CD4-positive, alpha-beta memory T cell (primary cell): ENCODE results near the gene RAPGEF3. TPM values are rescaled to one million over a fixed set of nuclear protein-coding genes. Genes with fewer than 3 reads are reported as not detected.
A peak's percentile ranks its signal among the peaks of the same experiment; 100 is the strongest.

Source experiments
- CTCF ChIA-PET: fragments of 350-600 bp; sonication (Branson Sonifier 250); formaldehyde crosslinking; loops from one replicate; lab custom pipeline; 2021; ENCODE audit warnings: inconsistent platforms; ENCODE audit not compliant: partially characterized antibody; lab: Charles Lee
- POLR2A ChIA-PET: fragments of 350-600 bp; sonication (Branson Sonifier 250); formaldehyde crosslinking; loops from one replicate; lab custom pipeline; 2021; ENCODE audit not compliant: partially characterized antibody; lab: Charles Lee
- DNase-seq, 5 donors: peaks; one replicate each; pipeline versions ENCODE4 v3.0.0 to v3.0.0-alpha.2; 2020 to 2022; ENCODE audit warnings: mixed read lengths in 1 of 5
- H3K27ac ChIP-seq: one replicate; pipeline ENCODE4 v1.7.0; 2013; ENCODE audit warnings: low read depth, low read length
- H3K27me3 ChIP-seq: 2 replicates; pipeline ENCODE4 v1.7.0; 2013; ENCODE audit warnings: mild to moderate bottlenecking, low read length, moderate library complexity; ENCODE audit not compliant: insufficient read depth
- H3K36me3 ChIP-seq: 2 replicates; pipeline ENCODE4 v1.7.0; 2013; ENCODE audit warnings: mild to moderate bottlenecking, low read length, moderate library complexity; ENCODE audit not compliant: insufficient read depth
- H3K4me1 ChIP-seq: 2 replicates; pipeline ENCODE4 v1.7.0; 2013; ENCODE audit warnings: mild to moderate bottlenecking, low read length, moderate library complexity; ENCODE audit not compliant: insufficient read depth
- H3K4me3 ChIP-seq, 2 donors: one replicate each; pipeline ENCODE4 v1.7.0; 2013; ENCODE audit warnings: low read length in 2 of 2, mild to moderate bottlenecking in 1 of 2
- H3K9me3 ChIP-seq, 2 donors: one replicate each; pipeline ENCODE4 v1.7.0; 2013; ENCODE audit warnings: low read length in 2 of 2, control low read depth in 1 of 2; ENCODE audit not compliant: control insufficient read depth in 1 of 2
- H3K27ac Mint-ChIP-seq, 7 donors: one replicate each; pipeline ENCODE4 v1.8.0; 2020 to 2021; ENCODE audit warnings: mixed read lengths in 7 of 7, mild to moderate bottlenecking in 6 of 7, inconsistent platforms in 3 of 7, moderate library complexity in 3 of 7
- H3K27me3 Mint-ChIP-seq, 2 donors: one replicate each; pipeline ENCODE4 v1.8.0; 2020 to 2021; ENCODE audit warnings: mixed read lengths in 2 of 2
- H3K36me3 Mint-ChIP-seq, 2 donors: one replicate each; pipeline ENCODE4 v1.8.0; 2020 to 2021; ENCODE audit warnings: mixed read lengths in 2 of 2, inconsistent platforms in 1 of 2, mild to moderate bottlenecking in 1 of 2
- H3K4me1 Mint-ChIP-seq, 4 donors: one replicate each; pipeline ENCODE4 v1.8.0; 2020 to 2021; ENCODE audit warnings: mixed read lengths in 4 of 4, mild to moderate bottlenecking in 1 of 4
- H3K4me3 Mint-ChIP-seq, 8 donors: one replicate each; pipeline ENCODE4 v1.8.0; 2020 to 2021; ENCODE audit warnings: mixed read lengths in 8 of 8, mild to moderate bottlenecking in 7 of 8, moderate library complexity in 6 of 8, inconsistent platforms in 3 of 8
- H3K9me3 Mint-ChIP-seq, 8 donors: one replicate each; pipeline ENCODE4 v1.8.0; 2020 to 2021; ENCODE audit warnings: mixed read lengths in 8 of 8, mild to moderate bottlenecking in 5 of 8, inconsistent platforms in 3 of 8, moderate library complexity in 1 of 8
- intact Hi-C: fragments of 100-400 bp; cut with micrococcal nuclease; formaldehyde crosslinking; loops from one replicate; pipeline ENCODE4 v1.15.1; 2023
- polyA plus RNA-seq, 2 donors: library from polyadenylated mRNA; unstranded; fragments of 300-500 nt; fragmentation: Illumina TruSeq; gene quantifications; one replicate each; pipeline ENCODE4 v1.2.3, GENCODE V29; 2021
- total RNA-seq, 2 experiments: library from RNA; stranded (reverse); gene quantifications; one replicate each; pipeline ENCODE4 v1.2.3, GENCODE V29; 2021

Gene RAPGEF3
- total and polyA plus RNA-seq, 4 experiments from 2014 or later = 0.14 to 0.39 (median 0.15) TPM; not detected in 1

DNA sequence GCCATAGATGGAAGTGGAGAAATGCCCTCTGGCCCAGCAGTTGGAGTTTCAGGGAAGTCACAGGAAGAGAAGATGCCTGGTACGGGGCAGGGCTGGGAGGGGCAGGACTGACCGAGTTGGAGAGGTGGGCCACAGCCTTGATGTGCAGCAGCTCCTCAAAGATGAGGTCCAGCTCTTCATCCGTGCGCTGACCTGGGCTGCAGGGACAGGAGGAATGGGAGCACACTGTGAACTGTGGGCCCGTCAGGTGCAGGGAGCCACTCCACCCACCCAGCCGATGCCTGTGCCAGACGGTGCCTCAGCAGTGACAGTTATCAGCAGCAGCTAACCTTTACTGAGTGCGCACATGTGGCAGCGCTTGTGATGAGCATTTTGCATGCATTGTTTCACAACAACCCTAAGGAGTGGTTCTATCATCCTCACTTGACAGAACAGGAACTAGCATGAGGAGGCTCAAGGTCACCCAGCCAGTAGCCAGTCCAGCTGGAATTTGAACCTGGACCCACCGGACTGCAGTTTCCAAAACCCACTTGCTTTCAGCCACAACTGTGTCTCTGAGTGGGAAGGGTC lies 8.4 kb downstream of the RAPGEF3 start:
- H3K27ac ChIP-seq = no peak overlapping the region
- DNase-seq = no peak
- ChIA-PET CTCF (interaction anchor here (0.8 to 1.3 kb wide), 3 partner anchors 8 to 17 kb away, joined by 3 read pairs; no protein-coding TSS in a partner anchor), POLR2A (no interaction called here)
- Mint-ChIP-seq H3K4me1 (peaks cover 5 to 7% (median 7%) of the 10 kb centered on the region in 4 donors), H3K27me3 (peaks cover 0 to 3% of the 10 kb centered on the region in 2 donors), H3K4me3 (no peak overlapping the region), H3K9me3 (no peaks in the 10 kb centered on the region), H3K27ac (peak overlapping the region in 1 of 7 donors; percentile 63), H3K36me3 (no peaks in the 10 kb centered on the region)
- H3K4me1 ChIP-seq = peaks cover 11% of the 10 kb centered on the region
- H3K4me3 ChIP-seq = no peak overlapping the region
- H3K9me3 ChIP-seq = no peaks in the 10 kb centered on the region
- no peaks in the 10 kb centered on the region for H3K36me3 ChIP-seq
- intact Hi-C loops = no loop called here
- H3K27me3 ChIP-seq = no peaks in the 10 kb centered on the region

DNA sequence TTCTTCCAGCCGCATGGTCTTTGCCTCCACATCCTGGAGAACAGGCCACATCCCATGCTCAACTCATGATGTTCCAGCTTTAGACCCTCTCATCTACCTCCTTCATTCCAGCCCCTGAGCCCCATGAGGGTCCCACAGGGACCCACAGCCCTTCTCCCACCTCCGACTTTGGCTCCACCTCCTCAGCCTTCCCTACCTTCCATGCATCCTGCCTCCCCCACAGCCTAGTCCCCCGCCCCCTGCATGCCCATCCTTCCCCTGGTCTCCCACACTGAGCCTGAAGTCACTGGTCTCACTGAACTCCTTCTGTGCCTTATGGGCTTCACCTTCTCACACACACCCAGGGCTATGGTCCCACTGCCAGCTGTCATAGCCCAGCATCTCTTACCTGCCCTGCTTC lies 9.8 kb downstream of the RAPGEF3 start:
- Mint-ChIP-seq H3K27ac (no peak overlapping the region), H3K9me3 (no peaks in the 10 kb centered on the region), H3K4me1 (peaks cover under 1 to 10% (median 2%) of the 10 kb centered on the region in 4 donors), H3K36me3 (no peaks in the 10 kb centered on the region), H3K4me3 (no peak overlapping the region), H3K27me3 (peaks cover 0 to 5% of the 10 kb centered on the region in 2 donors)
- intact Hi-C loops = no loop called here
- no peaks in the 10 kb centered on the region for H3K9me3 ChIP-seq
- H3K4me1 ChIP-seq = no peaks in the 10 kb centered on the region
- ChIA-PET CTCF (interaction anchor here (2.3 to 13.8 kb wide), 3 partner anchors 9 to 89 kb away, joined by 8 to 671 read pairs (median 270); partner anchors contain the start of genes RAPGEF3 and SLC48A1), POLR2A (no interaction called here)
- no peak for DNase-seq
- no peak overlapping the region for H3K4me3 ChIP-seq
- no peaks in the 10 kb centered on the region for H3K36me3 ChIP-seq
- no peaks in the 10 kb centered on the region for H3K27me3 ChIP-seq
- H3K27ac ChIP-seq = no peak overlapping the region

DNA sequence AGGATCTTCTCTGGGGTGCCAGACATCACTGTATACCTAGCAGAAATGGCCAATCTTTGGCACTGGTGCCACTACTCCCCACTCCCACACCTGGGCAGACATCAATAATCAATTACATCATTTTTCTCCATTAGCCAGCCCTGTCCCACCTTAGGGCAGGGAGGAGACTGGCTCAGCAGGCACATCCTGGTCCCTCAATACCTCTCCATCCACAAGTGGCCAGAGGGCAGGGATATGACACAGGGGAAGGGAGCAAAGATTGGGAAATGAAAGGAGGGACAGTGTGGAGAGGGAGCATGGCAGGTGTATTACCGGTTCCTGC lies 10.2 kb downstream of the RAPGEF3 start:
- Histone ChIP-seq H3K27ac (no peak overlapping the region), H3K9me3 (no peaks in the 10 kb centered on the region), H3K4me1 (no peaks in the 10 kb centered on the region), H3K36me3 (no peaks in the 10 kb centered on the region), H3K27me3 (no peaks in the 10 kb centered on the region), H3K4me3 (no peak overlapping the region)
- ChIA-PET POLR2A (no interaction called here), CTCF (interaction anchor here (2.3 to 13.8 kb wide), 3 partner anchors 10 to 90 kb away, joined by 8 to 671 read pairs (median 270); partner anchors contain the start of genes RAPGEF3 and SLC48A1)
- no peak overlapping the region for H3K4me3 Mint-ChIP-seq
- intact Hi-C loops = no loop called here
- no peaks in the 10 kb centered on the region for H3K9me3 Mint-ChIP-seq
- H3K4me1 Mint-ChIP-seq = peaks cover 4 to 13% (median 6%) of the 10 kb centered on the region in 4 donors
- H3K36me3 Mint-ChIP-seq = no peaks in the 10 kb centered on the region
- H3K27me3 Mint-ChIP-seq = peaks cover 0 to 5% of the 10 kb centered on the region in 2 donors
- no peak overlapping the region for H3K27ac Mint-ChIP-seq
- no peak for DNase-seq

DNA sequence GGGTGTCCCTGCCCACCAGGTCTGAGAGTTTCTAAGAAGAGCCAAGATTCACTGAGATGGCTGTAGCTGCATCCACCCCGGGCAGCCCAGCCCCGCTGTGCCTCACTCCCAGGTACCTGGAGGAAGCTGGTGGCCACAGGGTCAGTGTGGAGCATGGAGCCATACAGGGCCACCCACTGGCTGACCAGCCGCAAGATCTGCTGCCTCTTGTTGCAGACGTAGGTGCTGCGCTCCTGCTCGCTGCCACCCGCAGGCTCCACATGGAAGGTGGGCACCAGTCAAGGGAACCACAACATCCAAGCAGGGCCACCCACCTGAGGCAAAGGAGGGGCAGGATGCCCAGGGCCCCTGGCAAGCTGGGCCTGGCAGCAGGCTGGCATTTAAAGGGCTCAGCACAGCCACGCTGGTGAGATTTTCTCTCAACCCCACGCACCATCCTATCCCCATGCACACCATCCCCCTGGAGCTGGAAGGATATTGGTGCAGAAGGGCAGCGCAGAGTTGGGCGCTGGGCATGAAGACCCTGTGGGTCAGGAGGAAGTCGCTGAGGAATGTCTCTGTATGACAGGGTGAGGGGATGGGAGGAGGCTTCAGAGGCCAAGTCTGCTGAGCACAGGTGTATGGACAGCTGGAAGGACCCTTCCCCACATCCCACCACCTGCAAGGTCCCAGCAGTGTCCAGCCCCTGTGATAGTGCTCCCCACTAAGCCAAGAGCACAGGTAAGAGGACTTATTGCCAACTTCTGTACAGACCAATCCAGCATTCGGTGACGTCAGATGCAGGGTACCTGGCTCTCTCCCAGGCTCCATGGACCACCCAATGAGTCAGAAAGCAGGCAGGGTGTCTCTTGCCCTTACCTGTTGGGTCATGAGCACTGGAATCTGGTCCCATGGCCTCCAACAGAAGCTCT lies 10.8 kb downstream of the RAPGEF3 start:
- Mint-ChIP-seq H3K27ac (no peak overlapping the region), H3K36me3 (no peaks in the 10 kb centered on the region), H3K9me3 (no peaks in the 10 kb centered on the region), H3K4me1 (peaks cover 6 to 18% (median 10%) of the 10 kb centered on the region in 4 donors), H3K4me3 (no peak overlapping the region), H3K27me3 (peaks cover 0 to 5% of the 10 kb centered on the region in 2 donors)
- intact Hi-C loops = no loop called here
- POLR2A ChIA-PET = no interaction called here
- Histone ChIP-seq H3K36me3 (no peaks in the 10 kb centered on the region), H3K4me1 (no peaks in the 10 kb centered on the region), H3K27ac (no peak overlapping the region), H3K27me3 (no peaks in the 10 kb centered on the region), H3K9me3 (no peaks in the 10 kb centered on the region), H3K4me3 (no peak overlapping the region)
- no peak for DNase-seq
- CTCF ChIA-PET = interaction anchor here (1.4 to 13.8 kb wide), 5 partner anchors 10 to 93 kb away, joined by 3 to 671 read pairs (median 8); partner anchors contain the start of genes RAPGEF3 and SLC48A1

GRCh38 chr12:47747126-47747525 lies 11.6 kb downstream of the RAPGEF3 start:
- H3K27ac ChIP-seq = no peak overlapping the region
- H3K4me1 ChIP-seq = peaks cover 6% of the 10 kb centered on the region
- H3K27ac Mint-ChIP-seq = no peak overlapping the region
- H3K9me3 Mint-ChIP-seq = no peaks in the 10 kb centered on the region
- no peak overlapping the region for H3K4me3 ChIP-seq
- DNase-seq = no peak
- H3K27me3 Mint-ChIP-seq = peaks cover 0 to 5% of the 10 kb centered on the region in 2 donors
- CTCF ChIA-PET = interaction anchor here (1.4 to 13.8 kb wide), 5 partner anchors 11 to 94 kb away, joined by 3 to 671 read pairs (median 8); partner anchors contain the start of genes RAPGEF3 and SLC48A1
- H3K27me3 ChIP-seq = no peaks in the 10 kb centered on the region
- H3K9me3 ChIP-seq = no peaks in the 10 kb centered on the region
- intact Hi-C loops = no loop called here
- H3K36me3 Mint-ChIP-seq = no peaks in the 10 kb centered on the region
- POLR2A ChIA-PET = no interaction called here
- H3K4me1 Mint-ChIP-seq = peaks cover 9 to 25% (median 15%) of the 10 kb centered on the region in 4 donors
- no peaks in the 10 kb centered on the region for H3K36me3 ChIP-seq
- H3K4me3 Mint-ChIP-seq = no peak overlapping the region

GRCh38 chr12:47746523-47746922 lies 12.2 kb downstream of the RAPGEF3 start:
- H3K4me3 ChIP-seq = no peak overlapping the region
- Mint-ChIP-seq H3K27ac (no peak overlapping the region), H3K4me1 (peaks cover 13 to 31% (median 20%) of the 10 kb centered on the region in 4 donors), H3K36me3 (no peaks in the 10 kb centered on the region), H3K9me3 (no peaks in the 10 kb centered on the region), H3K4me3 (no peak overlapping the region), H3K27me3 (peaks cover 0 to 5% of the 10 kb centered on the region in 2 donors)
- intact Hi-C loops = no loop called here
- POLR2A ChIA-PET = no interaction called here
- CTCF ChIA-PET = interaction anchor here (1.0 to 13.8 kb wide), 6 partner anchors 11 to 95 kb away, joined by 3 to 671 read pairs (median 8); partner anchors contain the start of genes RAPGEF3 and SLC48A1
- no peak for DNase-seq
- H3K27ac ChIP-seq = no peak overlapping the region
- H3K36me3 ChIP-seq = no peaks in the 10 kb centered on the region
- no peaks in the 10 kb centered on the region for H3K27me3 ChIP-seq
- H3K4me1 ChIP-seq = peaks cover 12% of the 10 kb centered on the region
- no peaks in the 10 kb centered on the region for H3K9me3 ChIP-seq

GRCh38 chr12:47746073-47746472 lies 12.6 kb downstream of the RAPGEF3 start:
- POLR2A ChIA-PET = interaction anchor here (1.3 kb wide), 1 partner anchor 8 kb away, joined by 3 read pairs; no protein-coding TSS in a partner anchor
- peaks cover 16% of the 10 kb centered on the region for H3K4me1 ChIP-seq
- Mint-ChIP-seq H3K4me1 (peaks cover 18 to 35% (median 24%) of the 10 kb centered on the region in 4 donors), H3K27ac (no peak overlapping the region), H3K9me3 (no peaks in the 10 kb centered on the region), H3K27me3 (peaks cover 0 to 5% of the 10 kb centered on the region in 2 donors), H3K4me3 (no peak overlapping the region), H3K36me3 (no peaks in the 10 kb centered on the region)
- no peaks in the 10 kb centered on the region for H3K36me3 ChIP-seq
- intact Hi-C loops = no loop called here
- CTCF ChIA-PET = interaction anchor here (1.0 to 13.8 kb wide), 4 partner anchors 12 to 90 kb away, joined by 3 to 671 read pairs (median 139); partner anchors contain the start of genes RAPGEF3 and SLC48A1
- no peak for DNase-seq
- no peaks in the 10 kb centered on the region for H3K9me3 ChIP-seq
- no peak overlapping the region for H3K4me3 ChIP-seq
- no peak overlapping the region for H3K27ac ChIP-seq
- no peaks in the 10 kb centered on the region for H3K27me3 ChIP-seq
